ENCODE data around the gene GRID1.
"Not testable (repeated sequence)": the region's sequence is repeated elsewhere in the genome, so short reads cannot be mapped to it uniquely, and the experiment has no call there.

The GRID1 gene

DNA sequence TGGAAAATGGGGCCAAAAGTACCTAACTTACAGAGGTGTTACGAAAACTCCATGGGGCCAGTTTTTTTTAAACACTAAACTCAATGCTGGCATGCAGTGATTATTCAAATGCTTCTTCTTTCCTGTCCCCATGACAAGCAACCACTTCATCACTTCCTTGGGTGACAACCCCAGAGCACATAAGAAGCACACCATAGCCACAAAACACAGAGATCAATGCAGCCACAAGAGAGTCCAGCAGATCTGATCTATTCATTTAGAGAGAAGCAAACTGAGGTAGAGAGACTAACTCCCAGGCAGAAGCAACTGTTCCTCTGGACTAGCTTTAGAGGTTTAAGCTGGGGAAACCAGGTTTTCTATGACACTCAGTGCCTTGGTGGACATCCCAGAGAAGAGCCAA is 180.0 kb downstream of the GRID1 start:
- no peak for DNase-seq

- DNase-seq = no peak
Measured at GRCh38 chr10:86182595-86182994, 184.0 kb downstream of the GRID1 start.

- no peak for DNase-seq
Measured at GRCh38 chr10:86182150-86182549, 184.4 kb downstream of the GRID1 start.

DNA sequence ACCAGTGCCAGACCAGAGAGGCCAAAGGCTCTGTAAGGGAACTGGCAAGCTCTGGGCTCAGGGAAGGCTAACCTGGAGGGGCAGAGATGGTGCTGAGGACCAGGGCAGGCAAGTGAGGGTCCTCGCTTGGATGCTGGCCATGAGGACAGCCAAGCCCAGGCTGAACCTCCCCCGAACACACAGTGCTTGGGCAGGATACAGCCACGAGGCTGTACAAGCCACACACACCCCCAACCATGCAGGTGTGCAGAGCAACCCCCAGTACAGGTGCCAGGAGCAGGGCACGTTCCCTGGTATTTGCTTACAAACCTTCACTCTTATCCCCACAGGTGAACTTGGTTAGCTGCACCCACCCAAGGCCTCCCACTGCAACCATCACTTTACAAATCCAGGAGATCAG is 185.7 kb downstream of the GRID1 start:
- no peak for DNase-seq

DNA sequence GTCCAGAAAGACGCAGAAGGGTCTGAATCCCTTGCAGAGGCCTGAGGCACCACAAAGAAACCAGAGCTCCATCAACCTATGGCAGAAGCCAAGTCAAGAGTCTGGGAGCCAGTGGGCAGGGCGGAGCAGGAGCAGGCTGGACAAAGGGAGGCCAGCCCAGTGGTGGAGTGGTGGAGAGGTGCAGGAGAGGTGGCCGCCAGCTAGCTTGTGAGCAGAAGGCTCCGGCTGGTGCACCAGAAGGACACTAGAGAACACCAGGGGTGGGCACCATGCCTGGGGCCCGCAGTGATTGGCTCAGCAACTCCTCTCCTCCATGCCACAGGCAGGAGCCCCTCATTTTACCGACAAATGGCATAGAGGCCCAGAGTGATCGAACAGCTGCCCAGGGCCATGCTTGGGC is 186.6 kb downstream of the GRID1 start:
- no peak for DNase-seq

GRCh38 chr10:86179153-86179524 is 187.5 kb downstream of the GRID1 start:
- no peak for DNase-seq

DNA sequence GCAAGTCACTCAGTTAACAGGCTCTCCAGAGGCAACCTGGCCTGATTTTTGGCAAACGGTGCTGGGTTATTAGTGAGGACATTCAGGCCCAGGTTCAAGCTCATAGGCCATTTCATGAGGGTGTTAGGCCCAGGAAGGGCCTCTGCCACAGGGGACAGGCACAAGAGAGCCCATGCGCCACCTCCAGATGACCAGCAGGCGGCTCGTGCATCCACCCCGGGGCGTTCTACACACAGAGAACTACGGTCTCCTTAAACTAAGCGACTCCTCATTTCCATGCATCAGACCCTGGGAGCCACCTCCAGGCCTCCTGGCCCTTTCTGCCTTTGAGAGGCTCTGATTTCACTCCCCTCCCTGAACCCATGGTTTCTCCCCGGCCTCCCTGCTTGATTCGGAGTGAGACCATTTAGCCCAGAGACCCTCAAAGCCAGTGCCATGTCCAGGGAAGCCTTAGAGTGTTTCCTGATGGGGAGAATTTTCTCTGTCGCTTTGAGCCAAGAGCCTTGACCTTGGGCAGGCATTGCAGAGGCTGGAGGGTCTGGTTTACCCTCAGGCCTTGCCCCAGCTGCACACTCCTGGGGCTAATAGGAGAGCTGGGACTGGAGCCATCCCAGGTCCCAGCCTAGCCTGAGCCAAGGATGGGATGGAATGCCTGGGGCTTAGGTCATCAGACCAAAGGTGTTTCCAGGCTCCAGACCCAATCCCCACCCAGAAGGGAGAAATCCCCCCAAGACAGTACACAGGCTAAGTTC is 188.0 kb downstream of the GRID1 start:
- DNase-seq = peak; percentile 18

- DNase-seq = no peak
Measured at GRCh38 chr10:86177537-86178155, 188.9 kb downstream of the GRID1 start.

DNA sequence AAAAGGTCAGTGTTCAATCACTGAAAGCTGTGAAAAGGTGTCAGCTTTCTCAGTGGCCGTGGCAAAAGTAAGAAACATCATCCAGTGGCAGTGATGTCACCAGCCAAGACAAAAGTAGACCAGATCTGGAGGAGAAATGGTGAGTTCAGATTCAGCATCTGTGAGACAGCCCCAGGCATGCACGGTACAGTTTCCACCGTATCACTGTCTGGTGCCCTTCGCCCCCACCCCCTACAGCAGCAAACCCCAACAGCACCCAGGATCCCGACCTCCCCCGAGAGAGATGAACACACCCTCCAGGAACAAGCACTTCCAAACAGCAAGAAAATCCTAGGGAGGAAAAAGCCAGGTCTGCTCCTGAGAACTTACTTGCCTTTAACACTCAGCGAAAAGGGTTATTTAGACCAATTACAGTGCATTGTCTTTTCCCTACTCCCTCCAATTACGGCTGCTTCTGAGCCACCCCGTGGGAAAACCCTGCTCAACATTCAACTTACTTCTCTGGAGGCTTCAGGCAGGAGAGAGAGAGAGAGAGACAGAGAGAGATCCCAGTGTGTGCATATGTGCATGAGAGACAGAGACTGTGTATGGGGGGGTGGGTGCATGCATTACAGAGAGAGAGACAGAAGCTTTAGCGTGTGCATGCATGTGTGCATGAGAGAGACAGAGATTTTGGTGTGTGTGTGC is 189.6 kb downstream of the GRID1 start:
- no peak for DNase-seq

DNA sequence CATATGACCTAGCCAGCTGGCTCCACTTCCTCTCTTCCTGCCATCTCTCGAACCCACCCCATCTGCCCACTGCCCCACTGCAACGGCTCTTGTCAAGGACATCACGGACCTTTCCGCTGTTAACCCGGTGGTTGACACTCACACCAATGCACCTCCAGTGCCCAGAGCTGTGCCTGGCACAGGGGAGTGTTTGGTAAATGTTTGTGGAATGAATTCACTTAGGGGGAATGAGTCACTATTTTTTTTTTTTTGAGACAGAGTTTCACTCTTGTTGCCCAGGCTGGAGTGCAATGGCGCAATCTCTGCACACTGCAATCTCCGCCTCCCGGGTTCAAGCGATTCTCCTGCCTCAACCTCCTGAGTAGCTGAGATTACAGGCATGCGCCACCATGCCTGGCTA is 191.1 kb downstream of the GRID1 start:
- DNase-seq = not testable (repeated sequence)

DNA sequence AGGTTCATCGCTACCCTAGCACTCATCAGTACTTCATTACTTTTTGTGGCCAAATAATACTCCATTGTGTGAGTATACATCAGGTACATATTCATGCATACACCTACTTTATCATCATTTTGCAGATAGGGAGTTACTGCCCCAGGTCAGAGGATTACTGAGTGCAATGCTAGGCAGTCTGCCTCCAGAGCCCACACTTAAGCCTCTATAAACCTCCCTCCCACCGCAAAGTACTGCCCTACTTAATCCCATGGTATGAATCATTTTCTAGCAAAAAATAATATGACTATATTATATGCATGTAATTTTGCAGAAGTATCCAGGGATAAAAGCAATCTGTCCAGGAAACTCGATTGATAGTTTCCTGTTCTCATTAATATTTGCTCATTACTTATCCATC is 194.3 kb downstream of the GRID1 start:
- DNase-seq = no peak

DNA sequence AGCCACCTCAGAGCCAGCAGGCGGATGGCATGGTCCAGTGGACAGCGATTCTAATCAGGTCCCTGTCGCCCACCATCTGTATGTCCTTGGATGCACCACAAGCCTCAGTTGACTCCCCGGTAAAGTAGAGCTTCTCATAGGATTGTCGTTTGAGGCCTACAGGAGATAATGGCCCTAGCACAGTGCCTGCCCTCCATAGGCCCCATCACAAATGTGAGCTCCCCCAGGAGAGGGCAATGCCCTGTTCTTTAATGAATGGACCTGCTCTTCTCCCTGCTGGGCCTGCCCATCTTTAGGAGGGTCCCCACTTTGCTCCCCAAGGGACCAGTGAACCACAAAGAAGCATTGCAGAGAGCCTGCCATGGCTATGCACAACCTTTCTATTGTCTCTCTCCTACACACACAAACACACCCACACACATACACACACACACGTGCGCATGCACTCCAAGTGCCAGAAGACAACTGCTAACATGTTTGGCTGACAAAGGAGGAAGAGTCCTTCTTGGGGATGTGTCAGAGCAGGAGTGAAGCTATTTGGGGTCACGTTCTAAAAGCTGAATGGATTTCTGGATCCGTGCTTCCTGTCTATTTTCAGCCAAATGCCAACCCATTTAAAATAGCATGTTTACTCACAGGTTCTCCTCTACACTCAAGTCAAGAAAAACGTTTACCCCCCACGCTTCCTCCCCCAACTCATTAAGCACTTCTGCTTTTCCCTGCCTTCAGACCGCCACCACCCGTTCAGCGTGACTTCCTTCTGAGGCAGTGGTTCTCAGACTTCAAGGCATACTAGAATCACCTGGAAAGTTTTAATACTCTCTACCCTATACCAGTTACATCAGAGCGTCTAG is 196.1 kb downstream of the GRID1 start:
- no peak for DNase-seq

- no peak for DNase-seq
Measured at GRCh38 chr10:86169506-86170254, 196.9 kb downstream of the GRID1 start.

GRCh38 chr10:86169066-86169465 is 197.5 kb downstream of the GRID1 start:
- no peak for DNase-seq

GRCh38 chr10:86168256-86168655 is 198.3 kb downstream of the GRID1 start:
- DNase-seq = no peak

DNA sequence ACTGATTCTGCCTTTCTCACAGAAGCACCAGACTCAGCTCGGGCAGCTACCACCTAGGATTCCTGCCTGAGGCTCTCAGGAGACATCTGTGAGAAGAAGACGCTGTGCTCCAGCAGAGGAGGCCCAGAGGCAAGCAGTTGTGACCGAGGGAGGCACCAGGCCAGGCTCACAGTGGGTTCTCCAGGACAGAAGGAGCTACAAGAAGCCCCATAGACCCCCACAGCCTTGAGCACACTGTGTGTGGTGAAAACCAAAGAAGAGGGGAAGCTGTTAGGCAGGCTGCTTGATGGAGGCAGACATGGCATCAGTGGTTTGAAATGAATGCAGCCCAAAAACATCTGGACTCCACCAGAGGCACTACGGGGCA is 198.8 kb downstream of the GRID1 start:
- DNase-seq = no peak

- no peak for DNase-seq
Measured at GRCh38 chr10:86167121-86167761, 199.4 kb downstream of the GRID1 start.

GRCh38 chr10:86165666-86166065 is 200.9 kb downstream of the GRID1 start:
- DNase-seq = no peak

DNA sequence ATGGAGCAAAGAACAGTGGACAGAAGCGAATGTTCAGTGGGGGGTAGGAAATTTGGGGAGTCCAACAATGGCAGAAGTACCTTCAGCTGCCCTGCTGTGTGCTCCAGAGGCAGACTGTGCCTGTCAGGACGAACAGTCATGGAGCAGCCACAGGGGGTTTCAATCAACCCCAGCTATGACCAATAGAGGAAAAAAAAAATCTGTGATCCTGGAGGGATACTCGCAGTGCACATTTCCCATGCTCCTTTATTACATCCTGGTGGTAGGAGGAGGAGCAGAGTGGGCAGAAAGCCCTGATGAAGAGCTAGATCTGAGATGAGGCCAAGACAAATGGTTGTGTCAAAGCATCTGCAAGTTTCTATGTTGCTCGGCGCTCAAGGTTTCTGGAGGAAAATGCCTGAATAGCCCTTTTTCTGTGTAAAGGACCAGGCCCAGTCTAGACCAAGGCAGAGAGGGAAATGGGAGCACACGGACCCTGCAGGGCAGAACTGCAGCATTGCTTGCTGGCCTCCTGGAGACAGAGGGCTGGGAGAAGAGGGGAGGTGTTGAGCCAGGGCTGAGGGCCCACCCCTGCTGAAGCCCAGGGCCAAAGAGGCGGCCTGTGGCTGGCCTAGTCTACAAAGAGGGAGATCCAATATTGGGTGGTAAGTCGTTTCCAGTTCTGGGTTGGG is 201.5 kb downstream of the GRID1 start:
- no peak for DNase-seq

GRCh38 chr10:86164174-86164774 is 202.3 kb downstream of the GRID1 start:
- DNase-seq = no peak

Data from hematopoietic multipotent progenitor cell treated with erythropoietin and hydrocortisone succinate and interleukin-3 and kit ligand, for 8 days (in vitro differentiated cells).